Mesodermal cell (in vitro differentiated cells): ENCODE measurements around the gene LRRC49. TPM values are rescaled to one million over a fixed set of nuclear protein-coding genes. Genes with fewer than 3 reads are reported as not detected.

Source experiments
- H3K27ac ChIP-seq: 2 replicates; pipeline ENCODE4 v1.7.0; 2013; ENCODE audit warnings: mild to moderate bottlenecking, low read depth, low read length, moderate library complexity; ENCODE audit not compliant: severe bottlenecking
- H3K36me3 ChIP-seq: 2 replicates; pipeline ENCODE4 v1.7.1; 2013; ENCODE audit warnings: mild to moderate bottlenecking, low read length, moderate library complexity; ENCODE audit not compliant: control insufficient read depth, insufficient read depth
- H3K4me1 ChIP-seq: one replicate; pipeline ENCODE4 v1.7.1; 2013; ENCODE audit warnings: mild to moderate bottlenecking, low read length; ENCODE audit not compliant: insufficient read depth, control insufficient read depth, poor library complexity, severe bottlenecking
- H3K4me3 ChIP-seq: 2 replicates; pipeline ENCODE4 v1.7.0; 2013; ENCODE audit warnings: low read length, control low read depth, mild to moderate bottlenecking; ENCODE audit not compliant: insufficient read depth, poor library complexity, severe bottlenecking; ENCODE audit errors: extremely low read depth
- H3K9me3 ChIP-seq: 2 replicates; pipeline ENCODE4 v1.7.1; 2013; ENCODE audit warnings: mild to moderate bottlenecking, low read length, moderate library complexity; ENCODE audit not compliant: control insufficient read depth
- WGBS, 2 experiments: methylation state at CpG; one replicate each; pipeline ENCODE4 v1.1.5; 2013; ENCODE audit warnings: missing lambda C conversion rate in 2 of 2; ENCODE audit not compliant: insufficient coverage in 2 of 2; 5-methylcytosine and 5-hydroxymethylcytosine counted together
- polyA plus RNA-seq, 2 experiments: library from polyadenylated mRNA; stranded (reverse); fragments of 50-300 nt; gene quantifications; one replicate each; pipeline ENCODE4 v1.2.3, GENCODE V29; 2013

LRRC49 gene
- polyA plus RNA-seq (2013, experiment 1 of 2): 5.7 TPM
- 7.5 TPM for polyA plus RNA-seq (2013, experiment 2 of 2)

- Histone ChIP-seq H3K4me3 (peak within 1 kb of the TSS; percentile 73), H3K27ac (peak within 1 kb of the TSS; percentile 82), H3K4me1 (peaks cover 11% of the 10 kb centered on the region), H3K9me3 (no peaks in the 10 kb centered on the region), H3K36me3 (no peaks in the 10 kb centered on the region)
- 0 to 1% methylated on average over 48 to 51 of the region's 61 CpGs for WGBS, 2 experiments
These were observed at the start of gene LRRC49, which contains the start of gene THAP10 for GRCh38 chr15:70892002-70892911. LRRC49 (plus strand) TSS chr15:70892826; CDS start chr15:70892895, 69 bp downstream. THAP10 (minus strand) TSS chr15:70892433; CDS start chr15:70892272, 161 bp downstream.

- Histone ChIP-seq H3K9me3 (no peaks in the 10 kb centered on the region), H3K4me3 (no peak overlapping the region), H3K27ac (no peak overlapping the region), H3K36me3 (peaks cover 19% of the 10 kb centered on the region), H3K4me1 (no peaks in the 10 kb centered on the region)
- WGBS, 2 experiments: 100% methylated on average over 3 to 6 of the region's 6 CpGs
These were observed 46.8 kb upstream of the LRRC49 start for GRCh38 chr15:70845602-70846360.

- peaks cover 6% of the 10 kb centered on the region for H3K4me1 ChIP-seq
These were observed 40.7 kb upstream of the LRRC49 start for GRCh38 chr15:70851889-70852288.

GRCh38 chr15:70852501-70853317, 39.9 kb upstream of the LRRC49 start:
- H3K4me1 ChIP-seq: peaks cover 13% of the 10 kb centered on the region
- peaks cover 23% of the 10 kb centered on the region for H3K36me3 ChIP-seq
- 80 to 97% methylated on average over 5 to 6 of the region's 11 CpGs for WGBS, 2 experiments
- H3K9me3 ChIP-seq: no peaks in the 10 kb centered on the region
- H3K27ac ChIP-seq: no peak overlapping the region
- peak overlapping the region; percentile 72 for H3K4me3 ChIP-seq

More at GRCh38 chr15:70851889-70852288, 40.7 kb upstream of the LRRC49 start:
- H3K36me3 ChIP-seq: peaks cover 23% of the 10 kb centered on the region
- H3K27ac ChIP-seq: no peak overlapping the region
- no peak overlapping the region for H3K4me3 ChIP-seq
- 97 to 98% methylated on average over 6 of the region's 6 CpGs for WGBS, 2 experiments
- H3K9me3 ChIP-seq: no peaks in the 10 kb centered on the region

GRCh38 chr15:70853318-70853972, 39.2 kb upstream of the LRRC49 start:
- Histone ChIP-seq H3K36me3 (peaks cover 23% of the 10 kb centered on the region), H3K9me3 (no peaks in the 10 kb centered on the region), H3K4me3 (peak overlapping the region; percentile 72), H3K27ac (peak overlapping the region; percentile 36), H3K4me1 (peaks cover 15% of the 10 kb centered on the region)
- WGBS, 2 experiments: 0 to 1% methylated on average over 25 to 52 of the region's 54 CpGs

GRCh38 chr15:70853973-70854665, 38.5 kb upstream of the LRRC49 start, which contains the start of gene LARP6:
LARP6 (minus strand) TSS chr15:70854157; CDS start chr15:70854088, 69 bp downstream.
- Histone ChIP-seq H3K4me3 (peak within 1 kb of the TSS; percentile 72), H3K27ac (peak within 1 kb of the TSS; percentile 79), H3K4me1 (peaks cover 15% of the 10 kb centered on the region), H3K36me3 (peaks cover 20% of the 10 kb centered on the region), H3K9me3 (no peaks in the 10 kb centered on the region)
- 1% methylated on average over 64 to 73 of the region's 78 CpGs for WGBS, 2 experiments

GRCh38 chr15:70854666-70854976, 38.0 kb upstream of the LRRC49 start:
- peak overlapping the region; percentile 79 for H3K27ac ChIP-seq
- peak overlapping the region; percentile 72 for H3K4me3 ChIP-seq
- H3K36me3 ChIP-seq: peaks cover 17% of the 10 kb centered on the region
- 35 to 71% methylated on average over 2 to 3 of the region's 4 CpGs for WGBS, 2 experiments
- H3K4me1 ChIP-seq: peaks cover 15% of the 10 kb centered on the region
- no peaks in the 10 kb centered on the region for H3K9me3 ChIP-seq

- Histone ChIP-seq H3K4me3 (no peak overlapping the region), H3K36me3 (peaks cover 10% of the 10 kb centered on the region), H3K9me3 (no peaks in the 10 kb centered on the region), H3K4me1 (peaks cover 15% of the 10 kb centered on the region), H3K27ac (no peak overlapping the region)
- WGBS, 2 experiments: 89% methylated on average over 1 to 2 of the region's 2 CpGs
These were observed 36.9 kb upstream of the LRRC49 start for GRCh38 chr15:70855764-70856163.

- peaks cover 7% of the 10 kb centered on the region for H3K36me3 ChIP-seq
- no peaks in the 10 kb centered on the region for H3K9me3 ChIP-seq
- peaks cover 15% of the 10 kb centered on the region for H3K4me1 ChIP-seq
- WGBS, 2 experiments: 90 to 100% methylated on average over 2 to 5 of the region's 7 CpGs
- H3K4me3 ChIP-seq: no peak overlapping the region
- peak overlapping the region; percentile 30 for H3K27ac ChIP-seq
These were observed 36.3 kb upstream of the LRRC49 start for GRCh38 chr15:70856177-70856883.
